ENCODE measurements around the gene CLTCL1. TPM values are rescaled to one million over a fixed set of nuclear protein-coding genes. Genes with fewer than 3 reads are reported as not detected.
A peak's percentile ranks its signal among the peaks of the same experiment; 100 is the strongest.

CLTCL1 gene
- polyA plus RNA-seq, 1 donor (not counting 4 experiments of a cell fraction or from before 2014, with no cell fraction given) = 12.4 TPM

DNA sequence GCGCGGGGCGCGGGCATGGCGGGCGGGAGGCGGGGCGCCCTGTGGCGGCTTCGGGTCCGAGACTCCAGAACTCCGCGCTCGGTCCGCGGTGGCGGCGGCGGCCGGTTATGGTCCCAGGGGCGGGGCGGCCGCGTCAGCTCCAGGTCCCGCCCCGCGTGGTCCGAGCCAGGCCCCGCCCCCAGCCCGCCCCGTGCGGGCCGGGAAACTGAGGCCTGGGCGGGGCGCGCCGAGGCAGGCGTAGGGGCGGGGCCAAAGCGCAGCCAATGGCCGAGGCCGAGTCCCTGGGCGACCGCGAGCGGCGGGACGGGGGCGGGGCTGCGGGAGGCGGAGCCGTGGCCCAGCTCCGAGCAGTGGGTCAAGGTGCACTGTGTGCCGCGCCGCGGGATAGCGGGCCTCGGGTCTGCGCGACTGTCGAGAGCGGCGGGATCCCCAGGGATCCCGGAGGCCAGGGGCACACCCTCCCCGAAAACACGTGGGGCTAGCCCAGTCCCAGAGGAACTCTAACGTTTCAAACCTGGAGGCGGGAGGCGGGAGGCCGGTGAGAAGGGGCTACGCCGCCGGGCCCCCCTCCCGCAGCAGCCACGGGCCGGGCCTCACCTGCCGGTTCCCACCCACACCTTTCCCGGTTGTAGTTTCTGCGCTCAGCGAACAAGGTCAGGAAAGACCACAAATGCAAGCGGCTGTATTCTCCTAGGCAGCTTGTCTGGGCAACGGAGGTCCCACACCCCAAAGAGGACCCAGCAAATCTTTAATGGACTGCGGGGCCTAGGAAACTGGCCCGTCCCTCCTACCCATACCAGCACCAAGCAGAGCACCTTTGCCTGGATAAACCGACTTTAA, 112.6 kb downstream of the CLTCL1 start, which contains the start of gene SLC25A1:
Gene SLC25A1 (minus strand): TSS at position 80 of the 840 bp plus-strand sequence. CDS start 63 bp downstream, at position 17.
- H3K4me1 ChIP-seq (ENCODE audit: control insufficient read depth, extremely low read depth, insufficient read depth, low read length) = peaks cover 32% of the 10 kb centered on the region
- H3K27ac ChIP-seq (ENCODE audit: control insufficient read depth, insufficient read depth, low read length) = peak within 1 kb of the TSS; percentile 58
- FAIRE-seq = no peak
- H3K9me1 ChIP-seq (ENCODE audit: control insufficient read depth, extremely low read depth, insufficient read depth, low read length) = peaks cover under 1% of the 10 kb centered on the region
- peak; percentile 30 for DNase-seq (ENCODE audit: low read depth, low spot score)
- H3K79me2 ChIP-seq (ENCODE audit: control insufficient read depth, insufficient read depth, low read length) = peaks cover 17% of the 10 kb centered on the region
- peak within 1 kb of the TSS; percentile 90 for H3K4me2 ChIP-seq (ENCODE audit: control insufficient read depth, extremely low read depth, insufficient read depth, low read depth, low read length)
- H4K20me1 ChIP-seq (ENCODE audit: control insufficient read depth, extremely low read depth, insufficient read depth, low read length) = peaks cover 5% of the 10 kb centered on the region
- H3K36me3 ChIP-seq (ENCODE audit: control insufficient read depth in 2 of 2, extremely low read depth in 1 of 2, insufficient read depth in 2 of 2, low read length in 2 of 2) = peaks cover 5 to 12% of the 10 kb centered on the region in 2 experiments
- no peaks in the 10 kb centered on the region for H3K9me3 ChIP-seq (ENCODE audit: control insufficient read depth, low read depth, low read length)
- TF ChIP-seq, protein P1, sequence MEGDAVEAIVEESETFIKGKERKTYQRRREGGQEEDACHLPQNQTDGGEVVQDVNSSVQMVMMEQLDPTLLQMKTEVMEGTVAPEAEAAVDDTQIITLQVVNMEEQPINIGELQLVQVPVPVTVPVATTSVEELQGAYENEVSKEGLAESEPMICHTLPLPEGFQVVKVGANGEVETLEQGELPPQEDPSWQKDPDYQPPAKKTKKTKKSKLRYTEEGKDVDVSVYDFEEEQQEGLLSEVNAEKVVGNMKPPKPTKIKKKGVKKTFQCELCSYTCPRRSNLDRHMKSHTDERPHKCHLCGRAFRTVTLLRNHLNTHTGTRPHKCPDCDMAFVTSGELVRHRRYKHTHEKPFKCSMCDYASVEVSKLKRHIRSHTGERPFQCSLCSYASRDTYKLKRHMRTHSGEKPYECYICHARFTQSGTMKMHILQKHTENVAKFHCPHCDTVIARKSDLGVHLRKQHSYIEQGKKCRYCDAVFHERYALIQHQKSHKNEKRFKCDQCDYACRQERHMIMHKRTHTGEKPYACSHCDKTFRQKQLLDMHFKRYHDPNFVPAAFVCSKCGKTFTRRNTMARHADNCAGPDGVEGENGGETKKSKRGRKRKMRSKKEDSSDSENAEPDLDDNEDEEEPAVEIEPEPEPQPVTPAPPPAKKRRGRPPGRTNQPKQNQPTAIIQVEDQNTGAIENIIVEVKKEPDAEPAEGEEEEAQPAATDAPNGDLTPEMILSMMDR (optimal IDR thresholded peaks at IDR 0.05 in 1 of 3, IDR thresholded peaks at IDR 0.05 in 1 of 3, conservative IDR thresholded peaks at IDR 0.05 in 1 of 3; ENCODE audit: extremely low read depth in 1 of 3, insufficient read depth in 2 of 3, low read length in 3 of 3) = no peak
- no peak for TF ChIP-seq EZH2 (IDR thresholded peaks at IDR 0.05; ENCODE audit: low read length)
- H3K4me3 ChIP-seq (ENCODE audit: control insufficient read depth in 2 of 3, extremely low read depth in 1 of 3, insufficient read depth in 2 of 3, low read depth in 1 of 3, low read length in 3 of 3) = peak within 1 kb of the TSS; percentile 66 to 74 (median 72)
- H2AFZ ChIP-seq (ENCODE audit: control insufficient read depth, low read length) = peak within 1 kb of the TSS; percentile 60
- no peaks in the 10 kb centered on the region for H3K27me3 ChIP-seq (ENCODE audit: control insufficient read depth, extremely low read depth, insufficient read depth, low read length)
- dilution Hi-C loops (cut with MboI; ENCODE audit: extremely low pct_ligation_motif_present, low sequenced_read_pairs) = no loop called here
- H3K9ac ChIP-seq (ENCODE audit: control insufficient read depth, extremely low read depth, insufficient read depth, low read length) = peak within 1 kb of the TSS; percentile 75

DNA sequence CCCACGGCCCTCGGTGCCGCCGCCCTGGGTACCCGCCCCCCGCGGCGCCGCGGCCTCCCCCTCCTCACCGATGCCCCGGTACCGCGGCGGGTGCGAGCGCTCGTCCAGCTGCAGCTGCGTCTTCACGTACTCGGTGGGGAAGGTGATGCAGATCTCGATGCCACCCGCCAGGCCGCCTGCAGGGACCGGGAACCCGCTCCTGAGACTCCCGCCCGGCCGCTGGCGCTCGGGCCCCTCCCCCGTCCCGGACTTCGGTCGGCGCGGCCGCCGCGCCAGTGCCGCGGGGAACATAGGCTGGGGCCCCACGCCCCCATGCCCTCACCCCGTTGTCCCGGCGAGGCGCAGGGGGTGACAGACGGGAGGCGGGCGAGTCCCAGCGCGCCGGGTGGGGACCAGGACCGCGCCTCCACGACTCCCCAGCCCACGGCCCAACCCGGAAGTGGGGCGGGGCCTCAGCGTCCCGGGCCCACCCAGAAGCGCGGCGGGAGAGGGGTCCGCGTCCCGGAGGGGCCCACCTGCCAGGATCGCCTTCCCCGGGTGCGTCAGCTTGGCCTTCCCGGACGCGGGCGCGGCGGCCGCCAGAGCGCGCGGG, 113.4 kb downstream of the CLTCL1 start:
- Histone ChIP-seq H3K9ac (ENCODE audit: control insufficient read depth, extremely low read depth, insufficient read depth, low read length) (peak overlapping the region; percentile 75), H3K27me3 (ENCODE audit: control insufficient read depth, extremely low read depth, insufficient read depth, low read length) (no peaks in the 10 kb centered on the region), H3K9me3 (ENCODE audit: control insufficient read depth, low read depth, low read length) (no peaks in the 10 kb centered on the region), H3K36me3 (ENCODE audit: control insufficient read depth in 2 of 2, extremely low read depth in 1 of 2, insufficient read depth in 2 of 2, low read length in 2 of 2) (peaks cover 7 to 16% of the 10 kb centered on the region in 2 experiments), H3K4me1 (ENCODE audit: control insufficient read depth, extremely low read depth, insufficient read depth, low read length) (peaks cover 39% of the 10 kb centered on the region), H4K20me1 (ENCODE audit: control insufficient read depth, extremely low read depth, insufficient read depth, low read length) (peaks cover 5% of the 10 kb centered on the region), H3K79me2 (ENCODE audit: control insufficient read depth, insufficient read depth, low read length) (peaks cover 24% of the 10 kb centered on the region), H2AFZ (ENCODE audit: control insufficient read depth, low read length) (peak overlapping the region; percentile 26), H3K27ac (ENCODE audit: control insufficient read depth, insufficient read depth, low read length) (peak overlapping the region; percentile 58), H3K4me2 (ENCODE audit: control insufficient read depth, extremely low read depth, insufficient read depth, low read depth, low read length) (peak overlapping the region; percentile 90), H3K4me3 (ENCODE audit: control insufficient read depth in 2 of 3, extremely low read depth in 1 of 3, insufficient read depth in 2 of 3, low read depth in 1 of 3, low read length in 3 of 3) (peak overlapping the region; percentile 66 to 74 (median 72)), H3K9me1 (ENCODE audit: control insufficient read depth, extremely low read depth, insufficient read depth, low read length) (peaks cover 4% of the 10 kb centered on the region)
- no peak for FAIRE-seq
- TF ChIP-seq EZH2 (IDR thresholded peaks at IDR 0.05; ENCODE audit: low read length) = no peak
- TF ChIP-seq, protein P1 (optimal IDR thresholded peaks at IDR 0.05 in 1 of 3, IDR thresholded peaks at IDR 0.05 in 1 of 3, conservative IDR thresholded peaks at IDR 0.05 in 1 of 3; ENCODE audit: extremely low read depth in 1 of 3, insufficient read depth in 2 of 3, low read length in 3 of 3) = no peak
- peak; percentile 32 for DNase-seq (ENCODE audit: low read depth, low spot score)
- dilution Hi-C loops (cut with MboI; ENCODE audit: extremely low pct_ligation_motif_present, low sequenced_read_pairs) = no loop called here
